Stimulated activated naive CD8-positive, alpha-beta T cell treated with anti-CD3 and anti-CD28 coated beads, Interleukin-15, Interleukin-2, amounts not matched to agents 100 ng/mL and 50 ng/mL, for 24 hours (primary cell): ENCODE results near the gene PPIH.
"Not testable (repeated sequence)": the region's sequence is repeated elsewhere in the genome, so short reads cannot be mapped to it uniquely, and the experiment has no call there.

Experiments used
- H3K27ac Mint-ChIP-seq: one replicate; pipeline ENCODE4 v1.8.0; 2021; ENCODE audit warnings: mild to moderate bottlenecking, mixed read lengths
- H3K27me3 Mint-ChIP-seq: one replicate; pipeline ENCODE4 v1.8.0; 2021; ENCODE audit warnings: mixed read lengths
- H3K36me3 Mint-ChIP-seq: one replicate; pipeline ENCODE4 v1.8.0; 2021; ENCODE audit warnings: low read depth, mixed read lengths
- H3K4me1 Mint-ChIP-seq: one replicate; pipeline ENCODE4 v1.8.0; 2021; ENCODE audit warnings: low read depth, mixed read lengths
- H3K4me3 Mint-ChIP-seq: one replicate; pipeline ENCODE4 v1.8.0; 2021; ENCODE audit warnings: mild to moderate bottlenecking, mixed read lengths
- H3K9me3 Mint-ChIP-seq: one replicate; pipeline ENCODE4 v1.8.0; 2021; ENCODE audit warnings: mixed read lengths

Gene PPIH

DNA sequence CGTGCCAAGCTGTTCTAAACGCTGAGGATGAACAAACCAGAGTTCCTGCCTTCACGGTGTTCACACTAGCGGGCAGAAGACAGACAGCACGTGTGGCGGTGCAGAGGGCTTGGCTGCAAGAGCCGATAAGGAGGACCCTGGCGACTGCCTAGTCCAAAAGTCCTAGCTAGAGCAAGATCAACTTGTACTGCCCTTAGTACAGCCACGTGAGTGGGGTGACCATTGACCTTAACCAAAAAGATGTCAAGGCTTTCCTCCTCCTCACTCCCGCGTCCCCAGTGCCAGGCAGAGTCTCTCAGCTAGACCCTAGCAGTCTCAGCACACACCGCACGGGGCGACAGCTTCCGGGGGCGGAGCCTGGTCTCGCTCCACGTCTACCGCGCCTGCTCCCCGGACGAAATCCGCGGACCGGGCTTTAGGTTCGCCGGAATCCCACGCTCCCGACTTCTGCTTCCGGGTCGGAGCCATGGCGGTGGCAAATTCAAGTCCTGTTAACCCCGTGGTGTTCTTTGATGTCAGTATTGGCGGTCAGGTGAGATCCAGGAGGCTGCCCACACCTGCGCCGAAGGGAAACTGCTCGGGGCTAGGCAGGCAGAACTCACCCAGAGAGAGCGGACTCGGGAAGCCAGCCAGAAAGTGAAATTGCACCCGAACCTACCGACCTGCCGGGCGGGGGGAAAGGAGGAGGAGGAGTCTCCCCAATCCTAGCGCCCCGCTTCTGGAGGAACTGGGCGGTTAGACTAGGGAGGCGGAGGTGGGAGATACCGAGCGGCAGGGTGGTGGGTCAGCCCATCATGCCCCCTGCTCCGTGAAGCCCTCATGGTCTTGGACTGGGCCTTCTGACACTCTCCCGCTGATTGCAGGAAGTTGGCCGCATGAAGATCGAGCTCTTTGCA, at the start of gene PPIH:
Gene PPIH, plus strand, starts transcription at position 443 of the 896 bp plus-strand sequence. Its CDS starts 24 bp downstream, at position 467.
- peak within 1 kb of the TSS; percentile 97 for H3K27ac Mint-ChIP-seq
- no peaks in the 10 kb centered on the region for H3K27me3 Mint-ChIP-seq
- peaks cover 37% of the 10 kb centered on the region for H3K36me3 Mint-ChIP-seq
- H3K4me1 Mint-ChIP-seq = peaks cover 43% of the 10 kb centered on the region
- peak within 1 kb of the TSS; percentile 99 for H3K4me3 Mint-ChIP-seq
- no peaks in the 10 kb centered on the region for H3K9me3 Mint-ChIP-seq

GRCh38 chr1:42613803-42614131, 44.5 kb upstream of the PPIH start:
- Mint-ChIP-seq H3K27ac (no peak overlapping the region), H3K9me3 (peaks cover 3% of the 10 kb centered on the region)

GRCh38 chr1:42618866-42619265, 39.4 kb upstream of the PPIH start:
- peaks cover 3% of the 10 kb centered on the region for H3K9me3 Mint-ChIP-seq
- no peak overlapping the region for H3K27ac Mint-ChIP-seq
- H3K36me3 Mint-ChIP-seq = no peaks in the 10 kb centered on the region
- no peak overlapping the region for H3K4me3 Mint-ChIP-seq
- H3K27me3 Mint-ChIP-seq = no peaks in the 10 kb centered on the region
- no peaks in the 10 kb centered on the region for H3K4me1 Mint-ChIP-seq

More at GRCh38 chr1:42613803-42614131, 44.5 kb upstream of the PPIH start:
- Mint-ChIP-seq H3K27me3 (no peaks in the 10 kb centered on the region), H3K4me3 (no peak overlapping the region), H3K36me3 (no peaks in the 10 kb centered on the region), H3K4me1 (no peaks in the 10 kb centered on the region)

- Mint-ChIP-seq H3K27me3 (no peaks in the 10 kb centered on the region), H3K27ac (no peak overlapping the region), H3K36me3 (no peaks in the 10 kb centered on the region), H3K4me1 (no peaks in the 10 kb centered on the region), H3K9me3 (no peaks in the 10 kb centered on the region), H3K4me3 (no peak overlapping the region)
Observed at GRCh38 chr1:42620307-42620706, 37.9 kb upstream of the PPIH start.

GRCh38 chr1:42621180-42621579, 37.0 kb upstream of the PPIH start:
- not testable (repeated sequence) for H3K4me3 Mint-ChIP-seq, H3K9me3 Mint-ChIP-seq, H3K27me3 Mint-ChIP-seq, H3K27ac Mint-ChIP-seq, H3K36me3 Mint-ChIP-seq, H3K4me1 Mint-ChIP-seq

- H3K27me3 Mint-ChIP-seq, H3K4me3 Mint-ChIP-seq, H3K4me1 Mint-ChIP-seq, H3K9me3 Mint-ChIP-seq, H3K27ac Mint-ChIP-seq, H3K36me3 Mint-ChIP-seq: not testable (repeated sequence)
Observed at GRCh38 chr1:42627205-42627604, 31.0 kb upstream of the PPIH start.

DNA sequence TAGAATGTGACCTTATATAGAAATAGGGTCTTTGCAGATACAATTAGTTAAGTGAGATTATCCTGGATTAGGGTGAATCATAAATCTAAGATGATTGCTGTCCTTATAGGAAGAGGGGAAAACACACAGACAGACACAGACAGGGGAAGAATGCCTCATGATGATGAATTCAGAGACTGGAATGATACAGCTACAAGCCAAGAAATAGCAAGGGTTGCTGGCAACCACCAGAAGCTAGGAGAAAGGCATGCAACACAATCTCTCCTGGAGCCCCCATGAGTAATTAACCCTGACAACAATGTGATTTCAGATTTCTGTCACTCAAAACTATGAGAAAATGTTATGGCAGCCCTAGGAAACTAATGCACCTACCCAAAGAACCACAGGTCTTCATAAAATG, 19.1 kb upstream of the PPIH start:
- H3K27ac Mint-ChIP-seq = no peak overlapping the region
- no peaks in the 10 kb centered on the region for H3K9me3 Mint-ChIP-seq
- H3K4me1 Mint-ChIP-seq = no peaks in the 10 kb centered on the region
- H3K36me3 Mint-ChIP-seq = no peaks in the 10 kb centered on the region
- no peaks in the 10 kb centered on the region for H3K27me3 Mint-ChIP-seq
- no peak overlapping the region for H3K4me3 Mint-ChIP-seq

DNA sequence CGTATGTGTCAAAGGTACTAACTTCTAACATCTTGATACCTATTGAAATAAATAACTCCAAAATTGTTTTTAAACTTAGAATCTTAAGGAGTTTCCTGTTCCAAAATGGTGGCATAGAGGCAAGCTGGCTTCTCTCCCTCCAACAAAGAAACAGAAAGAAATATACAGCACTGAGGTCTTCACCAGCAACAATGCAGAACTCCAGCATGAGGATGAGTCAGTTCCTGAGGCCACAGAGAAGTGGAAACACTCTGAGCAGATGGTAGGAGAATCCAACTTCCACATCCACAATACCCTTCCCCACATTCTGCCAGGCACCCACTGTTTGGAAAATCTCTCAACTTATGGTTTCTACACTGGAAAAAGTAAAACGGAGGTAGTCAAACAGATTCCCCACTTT, 12.2 kb upstream of the PPIH start:
- Mint-ChIP-seq H3K27me3 (no peaks in the 10 kb centered on the region), H3K9me3 (peaks cover 13% of the 10 kb centered on the region), H3K4me3 (no peak overlapping the region), H3K36me3 (peaks cover 22% of the 10 kb centered on the region), H3K4me1 (no peaks in the 10 kb centered on the region), H3K27ac (no peak overlapping the region)

GRCh38 chr1:42657201-42657600, 1.0 kb upstream of the PPIH start:
- Mint-ChIP-seq H3K27ac (peak overlapping the region; percentile 97), H3K4me3 (peak overlapping the region; percentile 99), H3K4me1 (peaks cover 43% of the 10 kb centered on the region), H3K9me3 (no peaks in the 10 kb centered on the region), H3K36me3 (peaks cover 32% of the 10 kb centered on the region), H3K27me3 (no peaks in the 10 kb centered on the region)

DNA sequence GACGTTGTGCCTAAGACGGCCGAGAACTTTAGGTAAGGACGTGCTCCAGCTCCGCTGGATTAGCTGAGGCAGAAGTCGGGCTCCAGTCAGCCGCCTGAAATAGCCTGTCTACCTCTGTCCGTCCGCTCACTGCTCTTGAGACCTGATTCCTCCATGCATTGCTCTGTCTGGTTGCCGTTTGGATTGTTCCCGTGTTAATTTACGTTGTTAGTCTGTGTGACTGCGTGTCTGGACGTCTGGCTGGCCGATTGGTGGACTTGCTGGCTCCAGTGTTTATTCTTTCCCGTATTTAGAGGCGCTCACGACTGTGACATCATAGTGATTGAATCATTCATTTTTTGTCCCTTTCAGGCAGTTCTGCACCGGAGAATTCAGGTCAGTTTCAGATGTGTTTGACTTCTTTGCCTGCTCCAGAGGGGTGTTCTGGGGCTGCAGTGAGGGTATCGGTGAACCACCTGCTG, 684 bp downstream of the PPIH start:
- peaks cover 42% of the 10 kb centered on the region for H3K36me3 Mint-ChIP-seq
- H3K4me3 Mint-ChIP-seq = peak overlapping the region; percentile 99
- peak overlapping the region; percentile 97 for H3K27ac Mint-ChIP-seq
- no peaks in the 10 kb centered on the region for H3K9me3 Mint-ChIP-seq
- peaks cover 43% of the 10 kb centered on the region for H3K4me1 Mint-ChIP-seq
- no peaks in the 10 kb centered on the region for H3K27me3 Mint-ChIP-seq

- no peaks in the 10 kb centered on the region for H3K9me3 Mint-ChIP-seq
- no peaks in the 10 kb centered on the region for H3K27me3 Mint-ChIP-seq
- peaks cover 55% of the 10 kb centered on the region for H3K36me3 Mint-ChIP-seq
- peaks cover 43% of the 10 kb centered on the region for H3K4me1 Mint-ChIP-seq
- H3K27ac Mint-ChIP-seq = peak overlapping the region; percentile 89
- peak overlapping the region; percentile 70 for H3K4me3 Mint-ChIP-seq
Observed at GRCh38 chr1:42660907-42661500, 2.8 kb downstream of the PPIH start.

- Mint-ChIP-seq H3K4me3 (no peak overlapping the region), H3K9me3 (no peaks in the 10 kb centered on the region), H3K27me3 (no peaks in the 10 kb centered on the region), H3K4me1 (no peaks in the 10 kb centered on the region), H3K36me3 (peaks cover 79% of the 10 kb centered on the region), H3K27ac (no peak overlapping the region)
Observed at GRCh38 chr1:42669936-42670335, 11.7 kb downstream of the PPIH start.

GRCh38 chr1:42670425-42670824, 12.2 kb downstream of the PPIH start:
- H3K4me3 Mint-ChIP-seq = no peak overlapping the region
- H3K27ac Mint-ChIP-seq = no peak overlapping the region
- no peaks in the 10 kb centered on the region for H3K9me3 Mint-ChIP-seq
- H3K36me3 Mint-ChIP-seq = peaks cover 81% of the 10 kb centered on the region
- H3K27me3 Mint-ChIP-seq = no peaks in the 10 kb centered on the region
- no peaks in the 10 kb centered on the region for H3K4me1 Mint-ChIP-seq

- H3K27me3 Mint-ChIP-seq = no peaks in the 10 kb centered on the region
- H3K4me1 Mint-ChIP-seq = no peaks in the 10 kb centered on the region
- no peaks in the 10 kb centered on the region for H3K9me3 Mint-ChIP-seq
- peaks cover 49% of the 10 kb centered on the region for H3K36me3 Mint-ChIP-seq
- no peak overlapping the region for H3K4me3 Mint-ChIP-seq
- H3K27ac Mint-ChIP-seq = no peak overlapping the region
Observed at GRCh38 chr1:42674214-42674613, 16.0 kb downstream of the PPIH start.

DNA sequence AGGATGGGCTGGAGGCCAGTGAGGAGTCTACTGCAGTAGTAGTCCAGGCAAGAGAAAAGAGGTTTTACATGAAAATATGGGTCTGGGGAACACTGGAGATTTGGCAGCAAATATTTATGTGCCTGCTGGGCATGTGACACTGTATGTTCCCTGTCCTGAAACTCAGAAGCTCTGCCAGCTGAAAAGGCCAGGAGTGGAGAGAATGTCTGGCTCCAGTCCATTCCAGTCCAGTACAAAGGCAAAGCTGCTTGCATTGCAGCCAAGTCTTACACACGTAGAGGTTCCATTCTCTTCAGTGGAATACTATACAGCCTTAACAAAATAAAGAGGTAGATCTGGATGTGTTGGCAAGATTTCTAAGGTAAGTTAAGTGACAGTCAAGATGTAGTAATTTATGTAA, 16.5 kb downstream of the PPIH start:
- H3K9me3 Mint-ChIP-seq = no peaks in the 10 kb centered on the region
- H3K4me3 Mint-ChIP-seq = no peak overlapping the region
- H3K4me1 Mint-ChIP-seq = no peaks in the 10 kb centered on the region
- no peak overlapping the region for H3K27ac Mint-ChIP-seq
- peaks cover 46% of the 10 kb centered on the region for H3K36me3 Mint-ChIP-seq
- no peaks in the 10 kb centered on the region for H3K27me3 Mint-ChIP-seq
